A549 (cell line): ENCODE data around the gene HAX1. TPM values are rescaled to one million over a fixed set of nuclear protein-coding genes. Genes with fewer than 3 reads are reported as not detected.
A peak's percentile ranks its signal among the peaks of the same experiment; 100 is the strongest.

Experiments used
- ATAC-seq, 2 experiments: fragments of 200-7000 bp in 1 of 2; fragments of >200 bp in 1 of 2; cut with Nextera tagmentation in 1 of 2; cut with Tn5 transposase in 1 of 2; 3 replicates each; pipeline versions ENCODE4 v1.8.0 to v1.9.1; 2018 to 2020; ENCODE audit warnings: mild to moderate bottlenecking in 1 of 2, moderate library complexity in 1 of 2
- CTCF ChIA-PET: fragments of 300-600 bp; sonication (Branson Sonifier 250); formaldehyde crosslinking; extraction: SDS; loops from one replicate; lab custom pipeline; 2021; ENCODE audit warnings: antibody characterized with exemption, inconsistent platforms; lab: Yijun Ruan, JAX
- POLR2A ChIA-PET: fragments of 350-600 bp; formaldehyde crosslinking; extraction: SDS; loops from one replicate; lab custom pipeline; 2021; ENCODE audit warnings: antibody characterized with exemption, inconsistent platforms; lab: Yijun Ruan, JAX
- DNase-seq, 2 experiments: peaks; one replicate each; pipeline versions ENCODE4 v3.0.0 to v3.0.0-alpha.2; 2011 to 2016; ENCODE audit warnings: low read depth in 1 of 2, low spot score in 1 of 2
- FAIRE-seq: peaks from 2 replicates; lab custom pipeline; 2011; peaks lifted over from hg19 to GRCh38; lab: Jason Lieb, UNC
- H3K27ac ChIP-seq, 2 experiments: fragments of >200 bp; sonication (Bioruptor Twin); formaldehyde crosslinking; 3 replicates each; pipeline ENCODE4 v1.5.1; 2016 to 2017
- H3K4me1 ChIP-seq: fragments of >200 bp; sonication (Bioruptor Twin); formaldehyde crosslinking; 3 replicates; pipeline ENCODE4 v1.6.1; 2016
- H3K4me2 ChIP-seq: fragments of >200 bp; sonication (Bioruptor Twin); formaldehyde crosslinking; 3 replicates; pipeline ENCODE4 v1.6.1; 2016
- H3K4me3 ChIP-seq: fragments of >200 bp; sonication (Bioruptor Twin); formaldehyde crosslinking; 3 replicates; pipeline ENCODE4 v1.5.1; 2016
- H3K9me3 ChIP-seq: fragments of >200 bp; sonication (Bioruptor Twin); formaldehyde crosslinking; 3 replicates; pipeline ENCODE4 v1.6.1; 2016
- ATOH8 ChIP-seq: fragments of 250-450 bp; sonication (Bioruptor Pico); IDR thresholded peaks from 2 replicates; pipeline ENCODE4 v1.5.0; 2020; ENCODE audit warnings: low read depth, mild to moderate bottlenecking, moderate library complexity
- BCL3 ChIP-seq: fragments of >200 bp; sonication (Bioruptor Twin); formaldehyde crosslinking; IDR thresholded peaks from 3 replicates; pipeline ENCODE4 v1.6.1; 2016
- CBX2 ChIP-seq: fragments of 200-600 bp; sonication (generic); IDR thresholded peaks from 2 replicates; pipeline ENCODE4 v1.6.1; 2016; ENCODE audit warnings: low read depth, mild to moderate bottlenecking, borderline replicate concordance
- CBX8 ChIP-seq: fragments of 200-600 bp; sonication (generic); IDR thresholded peaks from 2 replicates; pipeline ENCODE4 v1.6.1; 2016
- CEBPB ChIP-seq, 2 experiments: fragments of >200 bp in 1 of 2; sonication (Bioruptor Twin) in 1 of 2; formaldehyde crosslinking in 1 of 2; IDR thresholded peaks; 2 replicates each; pipeline ENCODE4 v1.6.1; 2012 to 2016
- CTCF ChIP-seq: fragments of >200 bp; sonication (Bioruptor Twin); formaldehyde crosslinking; IDR thresholded peaks from 3 replicates; pipeline ENCODE4 v1.5.1; 2016
- EHF ChIP-seq: fragments of 250-450 bp; sonication (Bioruptor Pico); IDR thresholded peaks from 2 replicates; pipeline ENCODE4 v1.5.0; 2020; ENCODE audit warnings: mild to moderate bottlenecking
- EHMT2 ChIP-seq: fragments of 200-600 bp; sonication (generic); IDR thresholded peaks from 2 replicates; pipeline ENCODE4 v1.6.1; 2016; ENCODE audit warnings: antibody characterized with exemption, low read depth, mild to moderate bottlenecking, moderate library complexity
- EP300 ChIP-seq, 2 experiments: fragments of >200 bp; sonication (Bioruptor Twin); formaldehyde crosslinking; IDR thresholded peaks; 2 replicates in 1 of 2; 3 replicates in 1 of 2; pipeline ENCODE4 v1.6.1; 2016 to 2017
- FOSL2 ChIP-seq, 2 experiments: fragments of 450-650 bp in 1 of 2; fragments of >200 bp in 1 of 2; sonication (Bioruptor Twin) in 1 of 2; formaldehyde crosslinking; IDR thresholded peaks; 2 replicates each; pipeline versions ENCODE4 v1.5.0 to v1.6.1; 2016 to 2020; ENCODE audit warnings: mild to moderate bottlenecking in 1 of 2, moderate library complexity in 1 of 2
- FOXS1 ChIP-seq: fragments of 250-450 bp; sonication (Bioruptor Pico); IDR thresholded peaks from 2 replicates; pipeline ENCODE4 v1.5.0; 2020; ENCODE audit warnings: mild to moderate bottlenecking, moderate library complexity
- HOXA7 ChIP-seq: fragments of 250-450 bp; sonication (Bioruptor Pico); IDR thresholded peaks from 2 replicates; pipeline ENCODE4 v1.5.0; 2020; ENCODE audit warnings: mild to moderate bottlenecking, moderate library complexity
- HOXB13 ChIP-seq: fragments of 250-450 bp; sonication (Bioruptor Pico); IDR thresholded peaks from 2 replicates; pipeline ENCODE4 v1.5.0; 2020; ENCODE audit warnings: low read depth, mild to moderate bottlenecking, moderate library complexity
- JUNB ChIP-seq: fragments of >200 bp; sonication (Bioruptor Twin); formaldehyde crosslinking; IDR thresholded peaks from 2 replicates; pipeline ENCODE4 v1.6.1; 2016
- KDM1A ChIP-seq: fragments of 200-600 bp; sonication (generic); IDR thresholded peaks from 2 replicates; pipeline ENCODE4 v1.6.1; 2016; ENCODE audit warnings: low read depth, mild to moderate bottlenecking
- KDM5A ChIP-seq: fragments of 200-600 bp; sonication (generic); IDR thresholded peaks from 2 replicates; pipeline ENCODE4 v1.6.1; 2016; ENCODE audit warnings: antibody characterized with exemption, mild to moderate bottlenecking
- MAX ChIP-seq: IDR thresholded peaks from 2 replicates; pipeline ENCODE4 v1.6.1; 2012
- NPAS2 ChIP-seq: fragments of 250-450 bp; sonication (Bioruptor Pico); IDR thresholded peaks from 2 replicates; pipeline ENCODE4 v1.8.0; 2022; ENCODE audit warnings: mild to moderate bottlenecking, moderate library complexity, borderline replicate concordance
- NR3C1 ChIP-seq: fragments of >200 bp; sonication (Bioruptor Twin); formaldehyde crosslinking; IDR thresholded peaks from 3 replicates; pipeline ENCODE4 v1.6.1; 2017
- POLR2AphosphoS2 ChIP-seq: conservative IDR thresholded peaks from 2 replicates; pipeline ENCODE4 v1.6.1; 2012; ENCODE audit warnings: low read length, improper control_type of control experiment, inconsistent platforms
- RAD21 ChIP-seq, 2 experiments: fragments of >200 bp in 1 of 2; sonication (Bioruptor Twin) in 1 of 2; formaldehyde crosslinking in 1 of 2; IDR thresholded peaks in 1 of 2; conservative IDR thresholded peaks in 1 of 2; 2 replicates in 1 of 2; 3 replicates in 1 of 2; pipeline ENCODE4 v1.6.1; 2012 to 2018; ENCODE audit warnings: inconsistent platforms in 1 of 2
- RCOR1 ChIP-seq: fragments of 150-350 bp; IDR thresholded peaks from 2 replicates; pipeline ENCODE4 v1.6.1; 2014; ENCODE audit warnings: antibody characterized with exemption, low read length, low read depth
- RFX5 ChIP-seq: fragments of 450-650 bp; IDR thresholded peaks from 2 replicates; pipeline ENCODE4 v1.7.1; 2014; ENCODE audit warnings: antibody characterized with exemption, mild to moderate bottlenecking, moderate library complexity
- RNF2 ChIP-seq: fragments of 200-600 bp; sonication (generic); IDR thresholded peaks from 2 replicates; pipeline ENCODE4 v1.6.1; 2016; ENCODE audit warnings: low read depth, mild to moderate bottlenecking, antibody characterized with exemption, moderate library complexity, borderline replicate concordance
- SREBF2 ChIP-seq: fragments of 450-650 bp; IDR thresholded peaks from 2 replicates; pipeline ENCODE4 v1.6.1; 2014; ENCODE audit warnings: mild to moderate bottlenecking, moderate library complexity
- TP53 ChIP-seq: fragments of 250-450 bp; sonication (Bioruptor Pico); IDR thresholded peaks from 2 replicates; pipeline ENCODE4 v1.5.0; 2021; ENCODE audit warnings: mild to moderate bottlenecking, moderate library complexity
- ZSCAN20 ChIP-seq: fragments of 250-450 bp; sonication (Bioruptor Pico); IDR thresholded peaks from 2 replicates; pipeline ENCODE4 v1.8.0; 2022; ENCODE audit warnings: mild to moderate bottlenecking, moderate library complexity
- WGBS: methylation state at CpG from one replicate; pipeline ENCODE4 v1.1.6; 2017; ENCODE audit errors: missing lambda C conversion rate; 5-methylcytosine and 5-hydroxymethylcytosine counted together
- polyA minus RNA-seq: library from RNA; depleted of rRNA, polyadenylated mRNA; stranded (reverse); fragments of >200 nt; gene quantifications from 2 replicates; pipeline ENCODE4 v1.2.3, GENCODE V29; 2011; rRNA and poly(A)+ RNA removed
- polyA plus RNA-seq, 4 experiments: library from polyadenylated mRNA; depleted of rRNA in 3 of 4; stranded (reverse); fragments of >200 nt; fragmentation: RNase III in 1 of 4; extraction: RNeasy Plus Mini Kit Qiagen cat#74134 plus additional on column Dnase treatment in 1 of 4; gene quantifications; 2 replicates in 3 of 4; 3 replicates in 1 of 4; pipeline ENCODE4 v1.2.3, GENCODE V29; 2011 to 2017
- TF ChIP-seq, protein P1 (sequence below): fragments of 200-600 bp; sonication (generic); IDR thresholded peaks from 2 replicates; pipeline ENCODE4 v1.6.1; 2016; ENCODE audit warnings: antibody characterized with exemption, mild to moderate bottlenecking, moderate library complexity
- TF ChIP-seq, protein P2 (sequence below): fragments of >200 bp; sonication (Bioruptor Twin); formaldehyde crosslinking; IDR thresholded peaks from 2 replicates; pipeline ENCODE4 v1.6.1; 2016
- TF ChIP-seq, protein P3 (sequence below): fragments of 450-650 bp; IDR thresholded peaks from 2 replicates; pipeline ENCODE4 v1.6.1; 2014; ENCODE audit warnings: antibody characterized with exemption

Gene HAX1
- 123 and 130 TPM in 2 replicates for polyA plus RNA-seq (2011; rRNA removed)
- polyA plus RNA-seq (2012; cell fraction: cytosol; rRNA removed), result 96.6 and 104 TPM in 2 replicates
- 61.2 and 85.7 TPM in 2 replicates for polyA plus RNA-seq (2012; cell fraction: nucleus; rRNA removed)
- polyA plus RNA-seq (2017; fragmentation: RNase III; extraction: RNeasy Plus Mini Kit Qiagen cat#74134 plus additional on column Dnase treatment), result 75.2 to 83.8 TPM (median 78.4 TPM) in 3 replicates
- 73.1 and 88.4 TPM in 2 replicates for polyA minus RNA-seq

GRCh38 chr1:154272217-154272998, at the start of gene HAX1:
HAX1 (plus strand) TSS chr1:154272629; CDS start chr1:154272724, 95 bp downstream.
- H3K4me3 ChIP-seq, result peak within 1 kb of the TSS; percentile 89
- ATAC-seq (peak; percentile 93 to 95), FAIRE-seq (peak; percentile 49), DNase-seq (peak; percentile 93 to 96)
- CTCF ChIA-PET, result interaction anchor here (0.6 to 4.8 kb wide), 33 partner anchors 8 to 762 kb away, joined by 3 to 39 read pairs (median 3); partner anchors contain the start of gene ATP8B2
- peak within 1 kb of the TSS; percentile 93 for H3K4me2 ChIP-seq
- H3K9me3 ChIP-seq, result no peaks in the 10 kb centered on the region
- H3K27ac ChIP-seq, result peak within 1 kb of the TSS; percentile 92 to 94
- peaks cover 15% of the 10 kb centered on the region for H3K4me1 ChIP-seq
- WGBS, result under 1% methylated on average over 47 of the region's 47 CpGs
- POLR2A ChIA-PET, result interaction anchor here (0.5 to 1.1 kb wide), 4 partner anchors 23 to 140 kb away, joined by 3 to 4 read pairs (median 4); no protein-coding TSS in a partner anchor
- TF ChIP-seq EHF (CRISPR knock-in tag), result no peak
- no peak for TF ChIP-seq ATOH8 (CRISPR knock-in tag)
- no peak for TF ChIP-seq HOXA7 (CRISPR knock-in tag)
- peak; percentile 100 for TF ChIP-seq KDM5A
- TF ChIP-seq CTCF, result peak; percentile 92
- no peak for TF ChIP-seq JUNB
- TF ChIP-seq KDM1A, result no peak
- TF ChIP-seq BCL3, result peak; percentile 68; the same call in 2 of the 3 replicates
- TF ChIP-seq FOSL2 (IDR thresholded peaks at IDR 0.05), result no peak
- TF ChIP-seq FOSL2 (CRISPR knock-in tag; IDR thresholded peaks at IDR 0.05), result no peak
- TF ChIP-seq POLR2AphosphoS2, result no peak
- TF ChIP-seq, protein P1, sequence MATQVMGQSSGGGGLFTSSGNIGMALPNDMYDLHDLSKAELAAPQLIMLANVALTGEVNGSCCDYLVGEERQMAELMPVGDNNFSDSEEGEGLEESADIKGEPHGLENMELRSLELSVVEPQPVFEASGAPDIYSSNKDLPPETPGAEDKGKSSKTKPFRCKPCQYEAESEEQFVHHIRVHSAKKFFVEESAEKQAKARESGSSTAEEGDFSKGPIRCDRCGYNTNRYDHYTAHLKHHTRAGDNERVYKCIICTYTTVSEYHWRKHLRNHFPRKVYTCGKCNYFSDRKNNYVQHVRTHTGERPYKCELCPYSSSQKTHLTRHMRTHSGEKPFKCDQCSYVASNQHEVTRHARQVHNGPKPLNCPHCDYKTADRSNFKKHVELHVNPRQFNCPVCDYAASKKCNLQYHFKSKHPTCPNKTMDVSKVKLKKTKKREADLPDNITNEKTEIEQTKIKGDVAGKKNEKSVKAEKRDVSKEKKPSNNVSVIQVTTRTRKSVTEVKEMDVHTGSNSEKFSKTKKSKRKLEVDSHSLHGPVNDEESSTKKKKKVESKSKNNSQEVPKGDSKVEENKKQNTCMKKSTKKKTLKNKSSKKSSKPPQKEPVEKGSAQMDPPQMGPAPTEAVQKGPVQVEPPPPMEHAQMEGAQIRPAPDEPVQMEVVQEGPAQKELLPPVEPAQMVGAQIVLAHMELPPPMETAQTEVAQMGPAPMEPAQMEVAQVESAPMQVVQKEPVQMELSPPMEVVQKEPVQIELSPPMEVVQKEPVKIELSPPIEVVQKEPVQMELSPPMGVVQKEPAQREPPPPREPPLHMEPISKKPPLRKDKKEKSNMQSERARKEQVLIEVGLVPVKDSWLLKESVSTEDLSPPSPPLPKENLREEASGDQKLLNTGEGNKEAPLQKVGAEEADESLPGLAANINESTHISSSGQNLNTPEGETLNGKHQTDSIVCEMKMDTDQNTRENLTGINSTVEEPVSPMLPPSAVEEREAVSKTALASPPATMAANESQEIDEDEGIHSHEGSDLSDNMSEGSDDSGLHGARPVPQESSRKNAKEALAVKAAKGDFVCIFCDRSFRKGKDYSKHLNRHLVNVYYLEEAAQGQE, result no peak
- TF ChIP-seq, protein P2, sequence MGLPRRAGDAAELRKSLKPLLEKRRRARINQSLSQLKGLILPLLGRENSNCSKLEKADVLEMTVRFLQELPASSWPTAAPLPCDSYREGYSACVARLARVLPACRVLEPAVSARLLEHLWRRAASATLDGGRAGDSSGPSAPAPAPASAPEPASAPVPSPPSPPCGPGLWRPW, result no peak
- no peak for TF ChIP-seq RFX5
- no peak for TF ChIP-seq ZSCAN20 (CRISPR knock-in tag)
- TF ChIP-seq HOXB13 (CRISPR knock-in tag), result no peak
- TF ChIP-seq EHMT2, result no peak
- TF ChIP-seq CBX8, result no peak
- TF ChIP-seq RAD21 (conservative IDR thresholded peaks at IDR 0.05 in 1 of 2, IDR thresholded peaks at IDR 0.05 in 1 of 2), result peak; percentile 88 to 92
- no peak for TF ChIP-seq RCOR1
- no peak for TF ChIP-seq NR3C1
- TF ChIP-seq TP53 (CRISPR knock-in tag), result no peak
- peak; percentile 80 for TF ChIP-seq MAX
- no peak for TF ChIP-seq SREBF2
- no peak for TF ChIP-seq CBX2
- TF ChIP-seq RNF2, result no peak
- TF ChIP-seq EP300 (IDR thresholded peaks at IDR 0.05), result no peak
- TF ChIP-seq, protein P3, sequence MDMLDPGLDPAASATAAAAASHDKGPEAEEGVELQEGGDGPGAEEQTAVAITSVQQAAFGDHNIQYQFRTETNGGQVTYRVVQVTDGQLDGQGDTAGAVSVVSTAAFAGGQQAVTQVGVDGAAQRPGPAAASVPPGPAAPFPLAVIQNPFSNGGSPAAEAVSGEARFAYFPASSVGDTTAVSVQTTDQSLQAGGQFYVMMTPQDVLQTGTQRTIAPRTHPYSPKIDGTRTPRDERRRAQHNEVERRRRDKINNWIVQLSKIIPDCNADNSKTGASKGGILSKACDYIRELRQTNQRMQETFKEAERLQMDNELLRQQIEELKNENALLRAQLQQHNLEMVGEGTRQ, result no peak
- TF ChIP-seq CEBPB (IDR thresholded peaks at IDR 0.05), result no peak
- TF ChIP-seq NPAS2 (CRISPR knock-in tag), result no peak
- no peak for TF ChIP-seq FOXS1 (CRISPR knock-in tag)
